Vagina (tissue), 2 donors: Measurements from ENCODE around the gene ALKBH1. TPM values are rescaled to one million over a fixed set of nuclear protein-coding genes. Genes with fewer than 3 reads are reported as not detected.

ENCODE experiments used
- DNase-seq, 2 donors: peaks; one replicate each; pipeline ENCODE4 v3.0.0-alpha.2; 2017; ENCODE audit errors: extremely low spot score in 2 of 2
- H3K27ac ChIP-seq: fragments of 200-600 bp; sonication (generic); one replicate; pipeline ENCODE4 v1.5.1; 2019
- H3K27me3 ChIP-seq: fragments of 200-600 bp; sonication (generic); one replicate; pipeline ENCODE4 v1.5.1; 2019
- H3K36me3 ChIP-seq, 2 donors: fragments of 200-600 bp; sonication (generic); one replicate each; pipeline ENCODE4 v1.5.1; 2017 to 2019
- H3K4me1 ChIP-seq: fragments of 200-600 bp; sonication (generic); one replicate; pipeline ENCODE4 v1.5.1; 2019
- H3K4me3 ChIP-seq, 2 donors: fragments of 200-600 bp; sonication (generic); 1 replicate in 1 of 2; 2 replicates in 1 of 2; pipeline ENCODE4 v1.5.1; 2016 to 2019
- H3K9me3 ChIP-seq: fragments of 200-600 bp; sonication (generic); one replicate; pipeline ENCODE4 v1.5.1; 2019
- POLR2A ChIP-seq, 2 donors: fragments of 450-650 bp; IDR thresholded peaks; one replicate each; pipeline ENCODE4 v1.6.1; 2017; ENCODE audit warnings: antibody characterized with exemption in 2 of 2, mild to moderate bottlenecking in 2 of 2, moderate library complexity in 2 of 2
- POLR2AphosphoS5 ChIP-seq, 2 donors: sonication (generic); formaldehyde crosslinking; IDR thresholded peaks; one replicate each; pipeline ENCODE4 v1.9.0; 2017; ENCODE audit warnings: antibody characterized with exemption in 2 of 2, mild to moderate bottlenecking in 2 of 2, low read depth in 1 of 2; ENCODE audit not compliant: insufficient read depth in 1 of 2
- intact Hi-C: fragments of 100-400 bp; cut with DNase I; formaldehyde crosslinking; loops from one replicate; pipeline ENCODE4 v1.15.1; 2023
- total RNA-seq: library from RNA; depleted of rRNA; stranded (reverse); fragments of >200 nt; gene quantifications from one replicate; pipeline ENCODE4 v1.2.3, GENCODE V29; 2016
- TF ChIP-seq, protein P1 (sequence below), 3 experiments: fragments of 450-650 bp in 2 of 3; fragments of 200-600 bp in 1 of 3; sonication (generic) in 1 of 3; IDR thresholded peaks; one replicate each; pipeline ENCODE4 v1.5.1; 2017 to 2019; ENCODE audit warnings: antibody characterized with exemption in 3 of 3, mild to moderate bottlenecking in 2 of 3, moderate library complexity in 2 of 3

Gene ALKBH1
- total RNA-seq, 1 donor from 2014 or later, result 8.3 TPM

DNA sequence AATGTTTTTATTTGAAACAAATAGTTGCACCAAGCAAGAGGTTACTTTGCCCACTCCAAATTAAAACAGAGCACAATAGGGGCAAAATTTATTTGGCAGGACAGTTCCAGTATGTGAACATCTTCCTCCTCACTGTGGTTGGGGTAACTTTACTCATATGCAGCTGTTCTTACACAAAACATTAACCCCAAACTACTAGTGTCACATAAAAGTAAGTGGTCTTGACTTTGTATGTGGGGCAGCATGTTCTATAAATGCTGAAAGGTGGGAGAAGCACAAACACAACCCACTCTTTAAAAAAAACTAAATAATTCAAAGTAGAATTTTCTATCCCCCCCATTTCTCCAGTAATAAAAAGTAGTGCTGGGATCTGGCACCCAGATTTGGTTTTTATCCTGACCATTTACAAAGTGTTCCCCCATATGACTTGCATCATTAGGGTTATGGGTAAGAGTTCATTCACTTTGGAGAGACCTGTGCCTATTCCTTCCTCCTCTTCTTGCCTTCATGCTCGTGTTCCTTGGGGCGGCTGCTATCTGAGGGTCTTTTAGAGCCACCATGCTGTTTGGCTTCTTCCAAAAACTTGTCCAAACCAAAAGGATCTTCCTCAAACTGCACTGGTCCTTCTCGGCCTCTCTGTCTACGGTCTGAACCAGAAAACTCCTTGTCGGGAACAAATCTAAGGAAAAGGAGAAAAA is 9.9 kb upstream of the ALKBH1 start:
- Histone ChIP-seq H3K27ac (no peak overlapping the region), H3K4me1 (no peaks in the 10 kb centered on the region), H3K27me3 (no peaks in the 10 kb centered on the region), H3K4me3 (no peak overlapping the region), H3K36me3 (peaks cover 0 to 57% of the 10 kb centered on the region in 2 donors), H3K9me3 (no peaks in the 10 kb centered on the region)
- intact Hi-C loops, result no loop called here
- DNase-seq, result no peak
- TF ChIP-seq POLR2AphosphoS5 (IDR thresholded peaks at IDR 0.05; ENCODE audit: insufficient read depth in 1 of 2, low read depth in 1 of 2) (no peak), POLR2A (IDR thresholded peaks at IDR 0.05) (no peak)
- TF ChIP-seq, protein P1, sequence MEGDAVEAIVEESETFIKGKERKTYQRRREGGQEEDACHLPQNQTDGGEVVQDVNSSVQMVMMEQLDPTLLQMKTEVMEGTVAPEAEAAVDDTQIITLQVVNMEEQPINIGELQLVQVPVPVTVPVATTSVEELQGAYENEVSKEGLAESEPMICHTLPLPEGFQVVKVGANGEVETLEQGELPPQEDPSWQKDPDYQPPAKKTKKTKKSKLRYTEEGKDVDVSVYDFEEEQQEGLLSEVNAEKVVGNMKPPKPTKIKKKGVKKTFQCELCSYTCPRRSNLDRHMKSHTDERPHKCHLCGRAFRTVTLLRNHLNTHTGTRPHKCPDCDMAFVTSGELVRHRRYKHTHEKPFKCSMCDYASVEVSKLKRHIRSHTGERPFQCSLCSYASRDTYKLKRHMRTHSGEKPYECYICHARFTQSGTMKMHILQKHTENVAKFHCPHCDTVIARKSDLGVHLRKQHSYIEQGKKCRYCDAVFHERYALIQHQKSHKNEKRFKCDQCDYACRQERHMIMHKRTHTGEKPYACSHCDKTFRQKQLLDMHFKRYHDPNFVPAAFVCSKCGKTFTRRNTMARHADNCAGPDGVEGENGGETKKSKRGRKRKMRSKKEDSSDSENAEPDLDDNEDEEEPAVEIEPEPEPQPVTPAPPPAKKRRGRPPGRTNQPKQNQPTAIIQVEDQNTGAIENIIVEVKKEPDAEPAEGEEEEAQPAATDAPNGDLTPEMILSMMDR (IDR thresholded peaks at IDR 0.05), result no peak

GRCh38 chr14:77714926-77715325 is 7.1 kb upstream of the ALKBH1 start:
- peaks cover 4% of the 10 kb centered on the region for H3K4me1 ChIP-seq
- no peak overlapping the region for H3K4me3 ChIP-seq
- H3K36me3 ChIP-seq, result peaks cover 0 to 60% of the 10 kb centered on the region in 2 donors
- H3K9me3 ChIP-seq, result no peaks in the 10 kb centered on the region
- DNase-seq, result no peak
- TF ChIP-seq POLR2AphosphoS5 (IDR thresholded peaks at IDR 0.05; ENCODE audit: insufficient read depth in 1 of 2, low read depth in 1 of 2), result no peak
- TF ChIP-seq, protein P1 (IDR thresholded peaks at IDR 0.05), result no peak
- no peak for TF ChIP-seq POLR2A (IDR thresholded peaks at IDR 0.05)
- no peaks in the 10 kb centered on the region for H3K27me3 ChIP-seq
- intact Hi-C loops, result no loop called here
- H3K27ac ChIP-seq, result no peak overlapping the region

DNA sequence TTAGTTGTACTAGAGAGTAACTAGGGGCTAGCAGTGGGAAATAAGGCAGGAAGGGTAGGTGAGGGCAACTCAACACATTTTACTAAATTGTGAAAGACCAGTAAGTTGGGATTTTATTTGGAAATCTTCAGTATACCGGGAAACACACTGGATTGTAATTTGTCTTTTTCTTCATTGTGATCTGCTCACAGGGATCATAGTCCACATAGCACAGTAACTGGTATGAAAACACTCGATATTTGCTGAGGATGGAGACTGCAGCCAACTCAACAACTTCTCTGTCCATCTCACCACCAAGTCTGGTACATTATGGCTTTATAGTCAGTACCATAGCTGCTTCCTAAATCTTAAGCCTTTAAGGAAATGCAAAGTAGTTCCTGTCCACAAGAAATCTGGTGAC is 2.5 kb upstream of the ALKBH1 start:
- H3K27me3 ChIP-seq, result no peaks in the 10 kb centered on the region
- H3K9me3 ChIP-seq, result no peaks in the 10 kb centered on the region
- no peak overlapping the region for H3K4me3 ChIP-seq
- no peak overlapping the region for H3K27ac ChIP-seq
- DNase-seq, result no peak
- intact Hi-C loops, result no loop called here
- peaks cover 0 to 27% of the 10 kb centered on the region in 2 donors for H3K36me3 ChIP-seq
- peaks cover 39% of the 10 kb centered on the region for H3K4me1 ChIP-seq
- TF ChIP-seq, protein P1 (IDR thresholded peaks at IDR 0.05), result no peak
- TF ChIP-seq POLR2A (IDR thresholded peaks at IDR 0.05), result no peak
- TF ChIP-seq POLR2AphosphoS5 (IDR thresholded peaks at IDR 0.05; ENCODE audit: insufficient read depth in 1 of 2, low read depth in 1 of 2), result no peak

GRCh38 chr14:77709412-77709811 is 1.6 kb upstream of the ALKBH1 start:
- DNase-seq, result no peak
- Histone ChIP-seq H3K27me3 (no peaks in the 10 kb centered on the region), H3K27ac (no peak overlapping the region), H3K4me3 (no peak overlapping the region), H3K4me1 (peaks cover 39% of the 10 kb centered on the region), H3K36me3 (peaks cover 0 to 21% of the 10 kb centered on the region in 2 donors), H3K9me3 (no peaks in the 10 kb centered on the region)
- intact Hi-C loops, result no loop called here
- TF ChIP-seq POLR2A (IDR thresholded peaks at IDR 0.05) (no peak), POLR2AphosphoS5 (IDR thresholded peaks at IDR 0.05; ENCODE audit: insufficient read depth in 1 of 2, low read depth in 1 of 2) (no peak)
- TF ChIP-seq, protein P1 (IDR thresholded peaks at IDR 0.05), result no peak

GRCh38 chr14:77708749-77709148 is 926 bp upstream of the ALKBH1 start:
- H3K27ac ChIP-seq, result no peak overlapping the region
- no peaks in the 10 kb centered on the region for H3K9me3 ChIP-seq
- H3K4me1 ChIP-seq, result peaks cover 39% of the 10 kb centered on the region
- H3K36me3 ChIP-seq, result peaks cover 0 to 23% of the 10 kb centered on the region in 2 donors
- intact Hi-C loops, result no loop called here
- no peak for TF ChIP-seq POLR2A (IDR thresholded peaks at IDR 0.05)
- no peaks in the 10 kb centered on the region for H3K27me3 ChIP-seq
- DNase-seq, result no peak
- H3K4me3 ChIP-seq, result peak overlapping the region; percentile 90 to 98
